ENCODE data around the gene MGAT3.
A peak's percentile ranks its signal among the peaks of the same experiment; 100 is the strongest.

Gene MGAT3

DNA sequence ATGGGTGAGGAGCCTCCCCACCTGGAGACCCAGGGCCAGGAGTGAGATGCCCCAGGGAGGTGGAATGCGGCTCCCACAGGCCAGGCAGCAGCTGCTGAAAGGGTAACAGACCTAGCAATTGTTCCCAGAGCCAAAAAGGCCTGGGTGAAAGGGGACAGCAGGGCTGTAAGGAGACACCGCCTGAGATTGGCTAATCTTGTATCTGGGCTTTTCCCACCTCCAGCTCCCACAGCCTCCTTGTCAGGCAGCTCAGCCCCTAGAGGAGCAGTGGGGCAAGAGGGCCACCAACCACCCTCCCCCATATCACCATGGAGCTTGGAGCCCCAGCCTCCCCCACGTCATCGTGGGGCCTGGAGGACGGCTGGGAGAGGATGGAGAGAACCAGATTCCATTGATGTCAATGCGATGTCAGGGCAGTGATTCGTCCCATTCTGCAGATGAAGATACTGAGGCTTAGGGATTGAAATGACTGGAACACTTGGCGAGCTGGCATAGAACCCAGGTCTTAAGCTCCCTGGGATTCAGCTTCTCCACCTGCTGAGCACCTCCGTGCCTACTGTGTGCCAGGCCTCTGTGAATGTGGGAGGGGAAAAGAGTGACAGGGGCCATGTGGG is 2.9 kb upstream of the MGAT3 start:
- DNase-seq: peak in 1 of 3 donors; percentile 20

DNA sequence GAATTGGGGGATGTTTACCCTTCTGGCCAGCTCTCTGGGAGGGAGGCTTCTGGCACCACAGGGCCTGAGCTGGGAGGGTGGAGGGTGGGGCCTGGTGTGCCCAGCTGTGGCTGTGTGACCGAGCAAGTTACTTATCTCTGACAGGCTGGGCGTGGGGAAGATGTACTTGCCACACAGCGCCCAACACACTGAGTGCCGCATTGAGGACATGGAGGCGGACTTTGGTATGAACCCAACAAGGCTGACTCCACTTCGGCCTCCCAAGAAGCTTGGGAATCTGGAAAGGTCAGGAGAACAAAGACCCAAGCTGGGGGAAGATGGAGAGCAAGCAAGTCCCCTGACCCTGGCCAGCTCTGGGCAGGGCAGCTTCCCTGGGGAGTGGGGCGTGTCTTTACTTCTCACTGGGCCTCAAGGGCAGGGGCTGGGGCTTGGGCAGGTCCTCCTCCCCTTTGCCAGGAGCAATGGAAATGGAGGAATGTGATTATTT is 2.4 kb upstream of the MGAT3 start:
- no peak for DNase-seq

DNA sequence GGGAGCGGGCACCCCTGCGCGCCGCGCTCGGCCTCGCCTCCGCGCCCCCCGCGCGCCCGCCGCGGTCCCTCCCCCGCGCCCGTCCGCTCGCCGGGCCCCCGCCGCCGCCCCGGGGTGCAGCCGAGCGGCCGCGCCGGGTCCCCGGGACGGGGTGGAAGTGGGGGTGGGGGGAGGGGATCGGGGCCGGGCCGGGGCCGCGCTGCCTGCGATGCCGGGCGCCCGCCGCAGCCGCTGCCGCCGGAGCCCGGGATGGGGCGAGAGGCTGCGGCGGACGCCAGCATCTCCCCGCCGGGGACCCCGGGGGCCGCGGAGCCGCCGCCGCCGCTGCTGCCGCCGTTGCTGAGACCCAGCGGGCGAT is 365 bp downstream of the MGAT3 start:
- peak in 1 of 3 donors; percentile 37 for DNase-seq

DNA sequence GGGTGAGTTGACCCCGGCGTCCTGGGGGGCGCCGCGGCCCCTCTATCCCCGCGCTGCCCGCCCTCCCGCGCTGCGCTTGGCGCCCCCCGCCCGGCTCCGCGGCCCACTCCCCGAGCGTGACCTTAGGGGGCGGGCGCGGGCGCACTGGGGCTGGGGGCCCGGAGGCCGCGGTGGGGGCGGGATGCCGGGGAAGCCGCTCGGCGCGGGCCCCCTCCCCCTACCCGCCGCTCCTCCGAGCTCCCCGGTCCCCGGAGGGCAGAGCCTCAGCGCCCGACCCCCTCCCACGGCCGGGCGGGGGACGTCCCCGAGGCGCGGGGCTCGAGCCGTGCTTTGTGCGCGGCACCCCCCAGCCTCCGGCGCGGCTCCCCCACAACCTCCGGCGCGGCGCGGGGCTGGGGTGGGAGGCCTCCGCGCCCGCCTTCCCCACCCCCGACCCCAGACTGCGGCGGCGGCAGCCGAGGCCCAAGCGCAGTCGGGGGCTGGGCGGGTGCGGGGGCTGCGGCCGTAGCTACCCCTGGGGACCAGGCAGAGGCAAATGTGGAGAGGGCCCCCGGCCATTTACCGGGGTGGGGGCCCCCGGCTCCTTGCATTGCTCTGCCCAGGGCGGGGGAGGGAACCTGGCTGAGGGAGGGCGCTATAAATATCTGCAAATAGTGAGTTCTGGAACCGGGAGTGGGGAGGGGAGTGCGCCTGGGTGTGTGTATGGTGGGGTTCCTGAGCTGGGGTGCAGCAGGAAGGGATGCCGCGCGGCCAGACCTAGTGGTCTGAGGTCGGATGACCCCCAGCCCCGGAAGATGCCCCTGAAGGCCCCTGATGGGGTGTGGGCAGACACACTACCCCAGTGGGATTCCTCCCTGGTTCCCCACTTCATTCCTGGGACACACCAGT is 988 bp downstream of the MGAT3 start:
- no peak for DNase-seq

DNA sequence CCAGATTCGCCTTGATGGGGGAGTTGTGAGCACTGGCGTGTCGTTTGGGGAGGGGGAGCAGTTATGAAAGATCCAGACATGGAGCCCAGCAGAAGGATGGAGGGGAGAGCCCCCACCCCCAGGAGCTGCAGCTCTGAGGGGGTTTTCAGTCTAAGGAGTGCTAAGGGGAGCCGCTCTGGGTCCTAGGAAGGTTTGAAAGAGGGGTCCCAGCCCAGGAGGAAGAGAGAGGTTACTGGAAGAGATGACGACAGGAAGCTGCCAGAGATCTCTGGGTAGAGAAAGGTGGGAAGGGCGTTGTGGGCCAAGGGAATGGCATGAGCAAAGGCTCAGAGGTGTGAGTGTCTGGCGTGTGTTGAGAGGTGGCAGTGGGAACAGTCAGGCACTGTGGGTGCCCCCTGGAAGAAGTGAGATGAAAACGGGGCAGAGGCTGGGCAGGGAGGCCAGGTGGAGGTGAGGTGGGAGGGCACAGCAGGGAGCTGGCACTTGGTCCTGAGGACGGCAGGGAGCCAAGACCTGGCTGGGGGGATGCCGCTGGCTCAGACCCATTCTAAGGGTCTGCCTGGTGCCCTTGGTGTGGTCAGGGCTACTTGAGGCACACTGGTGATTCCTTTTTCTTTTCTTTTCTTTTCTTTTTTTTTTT is 1.8 kb downstream of the MGAT3 start:
- DNase-seq: no peak

DNA sequence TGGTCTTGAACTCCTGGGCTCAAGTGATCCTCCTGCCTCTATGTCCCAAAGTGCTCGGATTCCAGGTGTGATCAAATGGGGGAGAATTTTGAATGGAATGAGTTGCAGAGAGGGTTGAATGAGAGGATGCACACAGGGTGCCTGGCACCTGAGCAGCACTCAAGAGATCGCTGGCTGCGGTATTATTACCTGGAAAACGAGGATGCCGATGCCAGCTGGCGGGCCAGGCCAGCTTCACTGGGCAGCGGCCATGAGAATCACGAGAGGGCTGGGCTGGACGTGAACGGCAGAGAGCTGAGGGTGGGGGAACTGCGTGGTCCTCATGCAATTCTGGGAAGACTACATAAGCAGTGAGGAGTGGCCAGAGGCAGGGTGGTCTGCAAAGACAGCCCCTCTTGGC is 2.9 kb downstream of the MGAT3 start:
- DNase-seq: no peak

DNA sequence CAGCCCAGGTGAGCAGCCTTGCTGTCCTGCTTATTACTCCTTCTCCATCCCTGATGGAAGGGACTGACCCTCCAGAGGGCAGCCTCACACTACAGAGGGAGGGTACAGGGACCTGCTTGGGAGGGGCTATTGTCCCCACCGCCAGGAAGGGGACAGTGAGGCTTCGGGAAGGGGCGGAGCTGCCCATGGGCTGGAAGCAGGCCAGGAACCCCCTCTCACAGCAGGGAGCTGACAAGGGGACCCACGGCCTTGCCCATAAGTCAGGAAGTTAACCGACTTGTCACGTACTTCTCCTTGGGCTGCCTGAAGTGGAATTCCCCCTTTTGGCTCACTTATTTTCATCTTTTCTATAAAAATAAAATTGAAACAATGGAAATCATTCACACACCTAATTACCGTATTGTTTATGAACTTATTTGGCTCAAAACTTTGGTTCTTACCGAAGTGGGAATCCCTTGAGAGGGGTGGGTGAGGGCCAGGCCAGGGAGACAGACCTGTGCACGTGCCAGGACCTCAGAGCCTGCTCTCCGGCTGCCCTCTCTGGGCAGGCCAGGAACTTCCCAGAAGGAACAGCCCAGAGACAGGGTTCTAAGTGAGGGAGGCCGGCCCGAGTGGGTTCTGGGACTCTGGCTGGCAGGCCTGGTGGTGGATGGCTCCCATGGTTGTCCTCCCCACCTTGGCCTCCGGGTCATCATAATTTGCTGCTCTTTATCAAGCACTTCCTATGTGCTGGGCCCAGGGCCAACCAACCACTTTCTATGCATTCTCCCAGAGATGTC is 5.8 kb downstream of the MGAT3 start:
- DNase-seq: peak; percentile 62 to 69 (median 66)

DNA sequence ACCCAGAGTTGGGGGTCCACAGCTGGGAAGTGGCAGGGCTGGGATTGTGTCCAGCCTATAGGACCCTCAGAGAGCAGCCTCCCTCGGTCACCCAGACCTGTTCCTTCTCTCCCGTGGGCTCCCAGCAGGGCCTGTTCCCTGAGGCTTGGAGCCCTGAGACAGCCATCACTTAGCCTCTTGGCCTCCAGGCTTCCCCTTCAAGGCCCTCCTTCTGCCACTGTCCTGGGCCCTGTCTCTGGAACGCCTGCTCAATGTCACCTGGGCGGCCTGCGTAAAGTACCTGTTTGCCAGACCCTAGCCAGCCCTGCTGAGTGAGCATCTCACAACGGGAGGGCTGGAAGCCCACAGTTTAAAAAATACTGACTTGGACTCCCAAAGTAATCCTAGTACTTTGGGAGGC is 6.5 kb downstream of the MGAT3 start:
- DNase-seq: no peak

DNA sequence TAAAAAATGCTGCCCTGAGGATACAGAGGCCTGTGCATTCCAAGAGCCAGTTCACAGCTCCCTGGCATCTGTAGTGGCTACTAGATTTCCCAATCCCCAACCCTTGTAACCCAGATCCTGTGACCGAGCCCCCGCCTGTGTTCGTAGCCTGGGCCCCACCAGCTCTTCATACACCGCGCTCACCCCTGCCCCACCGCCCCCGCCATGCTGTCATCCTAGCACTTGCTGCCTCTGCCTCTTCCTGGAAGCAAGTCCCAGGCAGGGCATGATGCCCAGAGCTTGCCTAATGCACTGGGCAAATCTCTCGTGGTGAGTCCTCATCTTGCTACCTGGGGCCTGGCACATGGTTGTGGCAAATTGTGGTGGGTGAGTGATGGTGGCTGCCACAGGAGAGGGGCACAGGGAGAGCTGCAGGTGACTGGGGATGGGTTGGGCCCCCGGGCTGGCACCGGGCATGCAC is 7.1 kb downstream of the MGAT3 start:
- peak in 1 of 3 donors; percentile 25 for DNase-seq

DNA sequence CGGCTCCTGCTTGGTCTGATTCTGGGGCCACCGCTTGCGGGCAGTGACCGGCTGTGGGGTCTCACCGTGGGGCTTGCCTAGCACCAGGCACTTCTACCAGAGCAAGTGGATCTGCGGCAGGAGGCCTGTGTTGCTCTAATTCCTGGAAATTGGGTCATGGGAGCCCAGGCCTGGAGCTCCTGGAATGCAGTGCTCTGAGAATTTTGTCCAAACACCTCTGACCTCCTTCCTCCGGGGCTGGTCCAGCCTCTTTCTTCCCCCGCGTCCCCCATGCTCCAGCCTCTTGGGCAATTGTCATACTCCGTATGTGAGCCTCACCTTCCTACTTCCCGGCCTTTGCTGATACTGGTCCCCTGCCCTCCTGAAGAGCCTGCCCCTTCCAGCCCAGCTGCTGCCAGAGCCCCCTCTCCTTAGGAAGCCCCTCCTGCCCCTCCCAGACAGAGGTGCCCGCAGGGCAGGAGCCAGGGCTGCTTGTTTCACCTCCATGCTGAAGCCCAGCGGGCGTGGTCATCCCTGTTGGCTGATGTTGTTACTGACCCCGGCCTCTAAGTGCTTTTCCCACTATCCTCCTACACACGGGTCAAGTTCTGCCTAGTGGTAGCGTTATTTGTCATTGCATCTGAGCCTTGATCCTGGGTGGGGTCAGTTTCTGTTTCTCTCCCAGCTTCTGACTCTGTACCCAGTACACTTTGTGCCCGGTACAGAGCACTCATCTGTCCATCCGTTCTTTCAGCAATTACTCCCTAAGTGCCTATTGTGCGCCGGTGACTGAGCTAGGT is 9.6 kb downstream of the MGAT3 start:
- DNase-seq: peak; percentile 26 to 47 (median 35)

DNA sequence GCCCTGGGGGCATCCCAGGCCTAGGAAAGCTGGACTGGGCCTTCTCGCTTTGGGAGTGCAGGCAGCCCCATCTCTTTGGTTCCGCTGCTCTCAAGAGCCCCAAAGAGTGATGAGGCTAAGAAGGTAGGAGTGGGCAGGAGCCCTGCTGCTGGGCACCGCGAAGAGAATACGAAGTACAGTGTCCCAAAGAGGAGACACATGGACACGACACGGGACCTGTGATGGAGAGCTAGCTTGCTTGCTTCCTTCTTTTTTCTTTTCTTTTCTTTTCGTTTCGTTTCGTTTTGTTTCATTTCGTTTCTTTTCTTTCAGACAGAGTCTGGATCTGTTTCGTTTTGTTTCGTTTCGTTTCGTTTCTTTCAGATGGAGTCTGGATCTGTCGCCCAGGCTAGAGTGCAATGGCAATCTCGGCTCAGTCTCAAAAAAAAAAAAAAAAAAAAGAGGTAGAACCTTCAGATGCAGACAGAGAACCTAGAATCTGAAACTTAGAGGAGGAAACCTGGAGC is 10.6 kb downstream of the MGAT3 start:
- DNase-seq: no peak

DNA sequence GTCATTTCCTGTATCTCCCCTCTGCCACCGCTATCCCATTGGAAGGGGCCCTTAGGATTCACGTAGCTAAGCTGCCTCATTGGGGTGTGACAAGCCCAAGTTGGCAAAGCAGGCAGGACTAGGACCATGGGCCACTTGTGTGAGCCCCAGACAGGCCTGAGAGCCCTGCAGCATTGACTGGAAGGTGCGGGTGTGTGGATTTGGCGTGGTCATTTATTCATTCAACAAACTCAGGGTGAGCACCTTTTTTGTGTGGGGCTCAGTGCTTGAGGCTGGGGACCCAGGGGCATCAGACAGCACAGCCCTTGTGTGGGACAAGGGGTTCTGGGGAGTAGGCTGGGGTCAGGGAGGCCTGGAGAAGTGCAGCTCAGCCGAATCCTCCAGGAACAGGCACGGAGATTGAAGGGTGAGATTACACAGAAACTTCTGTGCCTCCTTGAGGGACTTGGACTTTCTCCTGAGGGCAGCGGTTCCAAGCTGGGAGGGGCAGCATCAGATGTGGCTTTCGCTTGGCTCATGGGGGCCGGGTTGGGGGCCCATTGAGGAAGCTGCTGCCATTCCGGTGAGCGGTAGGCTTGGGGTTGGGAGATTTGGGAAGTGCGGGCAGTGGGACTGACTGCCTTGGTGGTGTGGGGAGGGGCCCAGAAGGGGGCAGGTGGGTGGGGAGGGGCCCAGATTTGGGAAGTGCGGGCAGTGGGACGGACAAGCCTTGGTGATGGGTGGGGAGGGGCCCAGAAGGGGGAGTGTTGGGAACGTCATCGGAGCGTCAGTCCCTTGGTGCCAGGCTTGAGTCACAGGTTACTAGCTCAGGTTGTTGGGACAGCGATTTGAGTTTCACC is 11.9 kb downstream of the MGAT3 start:
- peak; percentile 40 to 73 (median 47) for DNase-seq

DNA sequence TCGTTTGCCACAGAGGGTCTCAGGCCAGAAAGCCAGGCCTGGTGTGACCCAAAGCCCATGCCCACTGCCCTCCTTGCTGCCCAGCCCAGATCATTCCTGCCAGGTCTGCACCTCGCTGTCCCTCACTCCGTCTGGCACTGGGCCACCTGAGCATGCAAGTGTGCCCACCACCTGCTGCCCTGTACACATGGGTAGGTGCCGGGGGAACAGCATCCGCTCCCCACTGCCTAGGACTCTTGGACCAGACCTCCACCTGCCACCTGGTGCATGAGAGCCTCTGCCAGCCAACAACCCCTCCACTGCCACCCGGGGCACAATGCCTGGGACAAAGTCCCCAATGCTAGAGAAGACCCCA is 12.5 kb downstream of the MGAT3 start:
- DNase-seq: no peak

DNA sequence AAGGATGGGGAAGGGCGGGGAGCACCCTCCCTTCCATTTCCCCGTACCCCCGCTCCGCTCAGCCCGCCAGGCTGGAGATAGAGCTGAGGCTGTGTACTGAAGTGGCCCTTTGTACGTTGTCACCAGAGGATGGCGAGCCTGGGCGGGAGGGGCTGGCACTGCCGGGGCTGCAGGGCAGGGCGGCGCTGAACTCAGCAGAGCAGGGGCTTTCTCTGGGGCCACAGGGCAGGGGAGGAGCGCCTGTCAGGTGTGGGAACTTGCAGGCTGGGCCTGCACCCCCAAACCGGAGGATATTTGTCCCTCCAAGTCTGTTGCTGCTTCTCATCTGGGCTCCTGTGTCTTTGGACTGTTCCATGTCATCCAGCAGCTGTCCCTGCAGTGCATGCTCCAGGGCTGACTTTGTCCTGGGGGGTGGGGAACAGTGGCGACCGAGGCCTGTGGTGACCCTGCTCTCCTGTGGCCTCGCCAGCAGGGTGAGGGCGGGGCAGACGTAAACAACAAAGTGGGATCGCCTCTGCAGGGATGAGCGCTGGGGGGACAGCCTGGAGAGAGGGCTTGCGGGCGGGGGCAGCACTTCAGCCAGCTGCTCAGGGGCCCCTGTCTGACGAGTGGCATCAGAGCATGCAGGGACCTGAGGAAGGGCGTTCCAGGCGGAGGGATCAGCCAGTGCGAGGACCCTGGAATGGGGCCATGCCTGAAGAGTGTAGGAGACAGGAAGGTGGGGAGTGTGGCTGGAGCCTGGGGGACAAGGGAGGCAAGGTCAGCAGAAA is 13.1 kb downstream of the MGAT3 start:
- DNase-seq: no peak

DNA sequence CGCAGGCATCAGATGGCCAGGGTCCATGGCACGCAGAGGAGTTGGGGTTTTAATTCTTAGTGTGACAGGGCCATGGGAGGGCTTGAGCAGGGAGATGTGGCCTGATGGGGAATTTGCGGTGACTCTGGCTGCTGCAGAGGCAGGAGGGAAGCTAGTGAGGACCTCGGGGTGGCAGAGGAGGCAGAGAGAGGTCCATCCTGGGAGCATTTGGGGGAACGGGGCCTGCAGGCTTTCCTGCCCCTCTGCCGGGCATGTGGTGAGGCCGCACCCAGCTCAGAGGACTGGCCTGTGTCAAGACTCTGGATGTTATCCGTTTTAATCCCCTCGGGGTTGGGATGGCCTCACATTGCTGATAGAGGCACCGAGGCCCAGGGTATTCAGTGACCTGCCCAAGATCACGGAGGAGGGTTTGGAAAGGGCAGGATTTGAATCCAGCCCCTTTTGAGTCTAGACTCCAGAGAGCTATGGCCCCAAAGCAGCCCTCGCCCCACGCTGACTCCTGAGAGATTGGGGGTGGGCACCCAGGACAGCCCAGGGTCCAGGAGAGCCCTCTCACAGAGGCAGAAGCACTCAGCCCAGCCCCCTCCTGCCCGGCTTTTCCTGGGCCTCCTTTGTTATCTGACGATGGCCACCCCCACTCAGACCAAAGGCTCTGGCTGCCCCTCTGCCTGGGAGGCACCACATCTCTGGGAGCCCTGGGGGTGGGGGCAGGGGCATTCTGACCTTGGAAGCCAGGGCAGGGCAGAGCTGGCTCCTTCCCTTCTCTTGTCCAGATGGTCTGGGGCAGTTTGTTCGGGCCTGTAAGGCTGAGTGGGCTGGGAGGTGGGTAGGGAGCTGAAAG is 13.9 kb downstream of the MGAT3 start:
- no peak for DNase-seq

DNA sequence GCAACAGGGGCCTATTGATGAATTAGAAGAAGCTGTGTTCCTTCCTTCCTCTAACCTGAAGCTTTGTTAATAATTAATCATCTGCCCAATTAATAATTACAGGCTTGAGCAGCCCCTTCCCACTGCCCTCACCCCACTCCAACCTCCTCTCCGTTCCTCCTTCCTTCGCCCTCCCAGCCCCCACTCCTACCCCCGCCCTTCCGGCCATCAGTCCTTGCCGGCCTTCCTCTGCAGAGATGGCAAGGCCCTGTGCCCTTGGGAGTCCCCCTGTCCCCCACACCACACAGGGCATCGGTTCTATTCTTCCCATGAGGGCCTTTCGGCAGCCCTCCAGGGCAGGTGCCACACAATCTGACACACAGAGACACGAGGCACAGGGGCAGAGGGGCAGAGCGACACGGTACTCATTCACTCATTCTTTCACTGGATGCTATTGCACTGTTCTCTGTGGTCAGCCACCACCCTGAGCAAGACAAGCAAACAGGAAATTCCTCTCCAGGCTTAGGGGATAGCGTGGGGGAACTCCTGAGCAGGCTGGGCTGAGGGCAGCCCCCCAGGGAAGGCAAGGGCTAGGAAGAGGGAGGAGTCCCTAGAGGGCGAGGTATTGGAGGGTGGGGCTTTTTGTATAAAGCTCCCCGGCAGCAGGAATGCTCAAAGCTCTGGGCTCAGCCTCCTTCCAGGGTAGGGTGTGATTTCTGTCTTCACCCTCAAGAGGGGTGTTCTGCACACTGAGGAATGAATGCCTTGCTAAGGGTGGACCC is 14.7 kb downstream of the MGAT3 start:
- peak; percentile 70 to 84 (median 73) for DNase-seq

DNA sequence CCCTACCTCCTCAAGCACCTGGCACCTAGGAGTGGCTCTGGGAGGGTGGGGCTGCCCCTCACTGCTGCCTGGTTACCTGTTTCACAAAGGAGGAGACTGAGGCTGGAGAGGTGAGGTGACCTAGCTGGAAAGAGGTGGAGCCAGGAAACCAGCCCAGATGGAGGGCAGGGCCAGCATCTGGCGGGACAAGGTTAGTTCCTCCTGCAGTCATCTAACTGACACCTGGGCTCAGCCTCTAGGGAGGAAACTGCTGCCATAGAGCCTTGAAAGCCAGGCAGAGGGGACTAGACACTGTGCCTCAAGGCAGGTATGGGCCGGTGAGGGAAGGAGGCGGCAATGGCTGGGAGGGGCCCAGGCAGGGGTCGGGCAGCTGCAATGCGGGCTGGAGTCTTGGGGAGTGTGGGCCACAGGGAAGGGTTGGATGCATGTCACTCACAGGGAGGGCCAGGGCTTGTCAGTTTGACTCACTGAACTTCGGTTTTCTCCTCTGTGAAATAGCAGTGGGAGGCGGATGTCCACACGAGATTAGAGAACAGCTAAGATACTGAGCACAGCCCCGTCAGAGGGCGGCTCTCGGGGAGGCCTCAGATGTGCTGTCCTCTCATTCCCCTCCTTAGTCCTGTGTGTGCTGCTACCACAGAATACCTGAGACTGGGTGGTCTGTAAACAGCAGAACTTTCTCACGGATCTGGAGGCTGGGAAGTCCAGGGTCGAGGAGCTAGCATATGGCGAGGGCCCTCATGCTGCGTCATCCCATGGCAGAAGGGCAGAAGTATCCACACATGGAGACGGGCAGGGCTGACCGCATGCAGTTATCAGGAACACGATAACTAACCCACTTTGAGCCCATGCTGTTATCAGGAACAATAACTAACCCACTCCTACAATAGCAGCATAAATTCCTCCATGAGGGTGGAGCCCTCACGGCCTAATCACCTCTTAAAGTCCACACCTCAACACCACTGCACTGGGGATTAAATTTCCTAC is 16.1 kb downstream of the MGAT3 start:
- DNase-seq: no peak
